GM21786 (cell line): ENCODE measurements around the gene GATD1.

Source experiments
- ATAC-seq: cut with Tn5 transposase; IDR thresholded peaks from one replicate; pipeline ENCODE4 v1.9.1; 2021; ENCODE audit not compliant: unreplicated experiment

The GATD1 gene

GRCh38 chr11:729492-730074 is 47.7 kb downstream of the GATD1 start:
- ATAC-seq: no peak

GRCh38 chr11:728901-729491 is 48.3 kb downstream of the GATD1 start:
- ATAC-seq: no peak

GRCh38 chr11:727859-728748 is 49.2 kb downstream of the GATD1 start:
- ATAC-seq: no peak

GRCh38 chr11:727281-727701 is 50.0 kb downstream of the GATD1 start:
- ATAC-seq: no peak

- no peak for ATAC-seq
Measured at GRCh38 chr11:726278-727220, 50.7 kb downstream of the GATD1 start.

- no peak for ATAC-seq
Measured at GRCh38 chr11:725624-726202, 51.6 kb downstream of the GATD1 start.

GRCh38 chr11:724778-725386 is 52.4 kb downstream of the GATD1 start:
- ATAC-seq: no peak

GRCh38 chr11:724049-724777 is 53.1 kb downstream of the GATD1 start:
- no peak for ATAC-seq

GRCh38 chr11:723120-723883 is 54.0 kb downstream of the GATD1 start:
- ATAC-seq: no peak

GRCh38 chr11:722346-722811 is 54.9 kb downstream of the GATD1 start:
- no peak for ATAC-seq

- no peak for ATAC-seq
Measured at GRCh38 chr11:721741-722345, 55.4 kb downstream of the GATD1 start.

GRCh38 chr11:721247-721740 is 56.0 kb downstream of the GATD1 start:
- ATAC-seq: no peak

- no peak for ATAC-seq
Measured at GRCh38 chr11:720642-721246, 56.5 kb downstream of the GATD1 start.

- no peak for ATAC-seq
Measured at GRCh38 chr11:720017-720641, 57.2 kb downstream of the GATD1 start.

GRCh38 chr11:719214-720016 is 57.9 kb downstream of the GATD1 start:
- ATAC-seq: no peak
